GM23338 (cell line): ENCODE data around the gene SLAMF6. TPM values are rescaled to one million over a fixed set of nuclear protein-coding genes. Genes with fewer than 3 reads are reported as not detected.

Experiments used
- ATAC-seq: fragments of 200-7000 bp; cut with Tn5 transposase; 3 replicates; pipeline ENCODE4 v1.9.1; 2020
- DNase-seq: peaks from one replicate; pipeline ENCODE4 v3.0.0-alpha.2; 2015; ENCODE audit warnings: low spot score
- H2AFZ ChIP-seq: fragments of 200-600 bp; sonication (generic); 2 replicates; pipeline ENCODE4 v1.8.0; 2016; ENCODE audit warnings: antibody characterized with exemption, mild to moderate bottlenecking, moderate library complexity
- H3F3A ChIP-seq: fragments of 200-600 bp; sonication (generic); replicated peaks from 2 replicates; pipeline ENCODE4 v1.8.0; 2017; ENCODE audit warnings: antibody characterized with exemption, mixed run types, low read depth
- H3K27ac ChIP-seq: fragments of 200-600 bp; sonication (generic); 2 replicates; pipeline ENCODE4 v1.6.1; 2016; ENCODE audit warnings: low read depth
- H3K27me3 ChIP-seq: fragments of 200-600 bp; sonication (generic); 2 replicates; pipeline ENCODE4 v1.8.0; 2016; ENCODE audit warnings: mild to moderate bottlenecking, mixed run types, moderate library complexity; ENCODE audit not compliant: insufficient read depth
- H3K36me3 ChIP-seq: fragments of 200-600 bp; sonication (generic); 2 replicates; pipeline ENCODE4 v1.8.0; 2016; ENCODE audit warnings: mild to moderate bottlenecking; ENCODE audit not compliant: insufficient read depth
- H3K4me1 ChIP-seq: fragments of 200-600 bp; sonication (generic); 2 replicates; pipeline ENCODE4 v1.8.0; 2016; ENCODE audit warnings: mild to moderate bottlenecking, moderate library complexity; ENCODE audit not compliant: insufficient read depth
- H3K4me2 ChIP-seq: fragments of 200-600 bp; sonication (generic); 2 replicates; pipeline ENCODE4 v1.7.1; 2017; ENCODE audit warnings: mixed run types
- H3K4me3 ChIP-seq: fragments of 200-600 bp; sonication (generic); 2 replicates; pipeline ENCODE4 v1.6.1; 2016; ENCODE audit warnings: mixed run types
- H3K79me2 ChIP-seq: fragments of 200-600 bp; sonication (generic); replicated peaks from 2 replicates; pipeline ENCODE4 v1.8.0; 2017; ENCODE audit warnings: mild to moderate bottlenecking; ENCODE audit not compliant: insufficient read depth
- H3K9me2 ChIP-seq: fragments of 200-600 bp; sonication (generic); 2 replicates; pipeline ENCODE4 v1.8.0; 2017; ENCODE audit not compliant: insufficient read depth
- H4K20me1 ChIP-seq: fragments of 200-600 bp; sonication (generic); replicated peaks from 2 replicates; pipeline ENCODE4 v1.8.0; 2017; ENCODE audit warnings: mild to moderate bottlenecking; ENCODE audit not compliant: insufficient read depth
- H3K27ac Mint-ChIP-seq: 2 replicates; pipeline ENCODE4 v1.8.0; 2020; ENCODE audit warnings: inconsistent platforms, mild to moderate bottlenecking, moderate library complexity, mixed read lengths
- H3K27me3 Mint-ChIP-seq: 3 replicates; pipeline ENCODE4 v1.8.0; 2022; ENCODE audit warnings: low read depth, mild to moderate bottlenecking, moderate library complexity, mixed read lengths, inconsistent platforms; ENCODE audit not compliant: insufficient read depth, poor library complexity
- H3K36me3 Mint-ChIP-seq: 3 replicates; pipeline ENCODE4 v1.8.0; 2021; ENCODE audit warnings: low read depth, mild to moderate bottlenecking, inconsistent platforms, moderate library complexity, mixed read lengths
- H3K4me1 Mint-ChIP-seq: 3 replicates; pipeline ENCODE4 v1.8.0; 2020; ENCODE audit warnings: mild to moderate bottlenecking, inconsistent platforms, mixed read lengths
- H3K4me3 Mint-ChIP-seq: 3 replicates; pipeline ENCODE4 v1.8.0; 2021; ENCODE audit warnings: moderate library complexity, mild to moderate bottlenecking, inconsistent platforms, mixed read lengths
- H3K9me3 Mint-ChIP-seq: 3 replicates; pipeline ENCODE4 v1.8.0; 2020; ENCODE audit warnings: moderate library complexity, mild to moderate bottlenecking, inconsistent platforms, mixed read lengths
- CREB1 ChIP-seq: fragments of 250-450 bp; sonication (Bioruptor Pico); IDR thresholded peaks from 2 replicates; pipeline ENCODE4 v1.5.0; 2020; ENCODE audit warnings: low read depth, mild to moderate bottlenecking, moderate library complexity
- EZH2 ChIP-seq: fragments of 200-600 bp; sonication (generic); IDR thresholded peaks from one replicate; pipeline ENCODE4 v1.8.0; 2017; ENCODE audit warnings: antibody characterized with exemption, mild to moderate bottlenecking, low read depth; ENCODE audit not compliant: unreplicated experiment
- JUNB ChIP-seq: IDR thresholded peaks from one replicate; pipeline ENCODE4 v1.6.1; 2016; ENCODE audit warnings: antibody characterized with exemption; ENCODE audit not compliant: unreplicated experiment
- NANOG ChIP-seq: IDR thresholded peaks from 2 replicates; pipeline ENCODE4 v1.6.1; 2016; ENCODE audit warnings: antibody characterized with exemption, borderline replicate concordance
- POLR2AphosphoS5 ChIP-seq: IDR thresholded peaks from 2 replicates; pipeline ENCODE4 v1.6.1; 2016; ENCODE audit warnings: antibody characterized with exemption, low read depth
- STAT1 ChIP-seq: IDR thresholded peaks from one replicate; pipeline ENCODE4 v1.6.1; 2016; ENCODE audit warnings: antibody characterized with exemption; ENCODE audit not compliant: unreplicated experiment
- ZNF114 ChIP-seq: fragments of 250-450 bp; sonication (Bioruptor Pico); IDR thresholded peaks from 2 replicates; pipeline ENCODE4 v1.5.0; 2020; ENCODE audit warnings: mild to moderate bottlenecking, moderate library complexity
- ZNF462 ChIP-seq: fragments of 250-450 bp; sonication (Bioruptor Pico); IDR thresholded peaks from 2 replicates; pipeline ENCODE4 v1.5.0; 2020; ENCODE audit warnings: mild to moderate bottlenecking, moderate library complexity
- polyA plus RNA-seq: library from polyadenylated mRNA; unstranded; fragments of >200 nt; fragmentation: Nextera tagmentation; extraction: Ambion mirVana; gene quantifications from 2 replicates; pipeline ENCODE4 v1.2.1, GENCODE V29; 2016
- total RNA-seq: library from RNA; depleted of rRNA; stranded (reverse); fragments of >200 nt; shearing (Covaris generic); gene quantifications from 2 replicates; pipeline ENCODE4 v1.2.3, GENCODE V29; 2014
- TF ChIP-seq, protein P1 (sequence below), 2 experiments: fragments of 200-600 bp in 1 of 2; sonication (generic) in 1 of 2; conservative IDR thresholded peaks; 2 replicates each; pipeline versions ENCODE4 v1.5.1 to v1.6.1; 2016 to 2017; ENCODE audit warnings: antibody characterized with exemption in 2 of 2, low read depth in 2 of 2, mild to moderate bottlenecking in 2 of 2, moderate library complexity in 1 of 2

Gene SLAMF6
- total and polyA plus RNA-seq, 2 experiments from 2014 or later = not detected

GRCh38 chr1:160548960-160549664 lies 26.1 kb upstream of the SLAMF6 start:
- Histone ChIP-seq H2AFZ (no peak overlapping the region), H3K4me2 (no peak overlapping the region), H3K4me3 (no peak overlapping the region), H4K20me1 (no peaks in the 10 kb centered on the region), H3F3A (no peaks in the 10 kb centered on the region), H3K79me2 (no peaks in the 10 kb centered on the region), H3K27ac (no peak overlapping the region), H3K27me3 (no peaks in the 10 kb centered on the region), H3K9me2 (peaks cover 19% of the 10 kb centered on the region), H3K4me1 (no peaks in the 10 kb centered on the region), H3K36me3 (no peaks in the 10 kb centered on the region)
- DNase-seq (no peak), ATAC-seq (no peak)
- Mint-ChIP-seq H3K36me3 (no peaks in the 10 kb centered on the region), H3K4me1 (no peaks in the 10 kb centered on the region), H3K9me3 (no peaks in the 10 kb centered on the region), H3K27me3 (peaks cover 4% of the 10 kb centered on the region), H3K4me3 (no peak overlapping the region), H3K27ac (no peak overlapping the region)
- no peak for TF ChIP-seq JUNB
- no peak for TF ChIP-seq ZNF462 (CRISPR knock-in tag)
- no peak for TF ChIP-seq CREB1 (CRISPR knock-in tag)
- no peak for TF ChIP-seq NANOG
- no peak for TF ChIP-seq POLR2AphosphoS5
- TF ChIP-seq STAT1 = no peak
- TF ChIP-seq EZH2 = no peak
- TF ChIP-seq, protein P1, sequence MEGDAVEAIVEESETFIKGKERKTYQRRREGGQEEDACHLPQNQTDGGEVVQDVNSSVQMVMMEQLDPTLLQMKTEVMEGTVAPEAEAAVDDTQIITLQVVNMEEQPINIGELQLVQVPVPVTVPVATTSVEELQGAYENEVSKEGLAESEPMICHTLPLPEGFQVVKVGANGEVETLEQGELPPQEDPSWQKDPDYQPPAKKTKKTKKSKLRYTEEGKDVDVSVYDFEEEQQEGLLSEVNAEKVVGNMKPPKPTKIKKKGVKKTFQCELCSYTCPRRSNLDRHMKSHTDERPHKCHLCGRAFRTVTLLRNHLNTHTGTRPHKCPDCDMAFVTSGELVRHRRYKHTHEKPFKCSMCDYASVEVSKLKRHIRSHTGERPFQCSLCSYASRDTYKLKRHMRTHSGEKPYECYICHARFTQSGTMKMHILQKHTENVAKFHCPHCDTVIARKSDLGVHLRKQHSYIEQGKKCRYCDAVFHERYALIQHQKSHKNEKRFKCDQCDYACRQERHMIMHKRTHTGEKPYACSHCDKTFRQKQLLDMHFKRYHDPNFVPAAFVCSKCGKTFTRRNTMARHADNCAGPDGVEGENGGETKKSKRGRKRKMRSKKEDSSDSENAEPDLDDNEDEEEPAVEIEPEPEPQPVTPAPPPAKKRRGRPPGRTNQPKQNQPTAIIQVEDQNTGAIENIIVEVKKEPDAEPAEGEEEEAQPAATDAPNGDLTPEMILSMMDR (conservative IDR thresholded peaks at IDR 0.05; ENCODE audit: low read depth in 2 of 2) = no peak
- TF ChIP-seq ZNF114 (CRISPR knock-in tag) = no peak
